ENCODE data around the gene APBA2. TPM values are rescaled to one million over a fixed set of nuclear protein-coding genes. Genes with fewer than 3 reads are reported as not detected.

APBA2 gene
- total RNA-seq, 1 experiment from 2014 or later = 11.2 TPM

DNA sequence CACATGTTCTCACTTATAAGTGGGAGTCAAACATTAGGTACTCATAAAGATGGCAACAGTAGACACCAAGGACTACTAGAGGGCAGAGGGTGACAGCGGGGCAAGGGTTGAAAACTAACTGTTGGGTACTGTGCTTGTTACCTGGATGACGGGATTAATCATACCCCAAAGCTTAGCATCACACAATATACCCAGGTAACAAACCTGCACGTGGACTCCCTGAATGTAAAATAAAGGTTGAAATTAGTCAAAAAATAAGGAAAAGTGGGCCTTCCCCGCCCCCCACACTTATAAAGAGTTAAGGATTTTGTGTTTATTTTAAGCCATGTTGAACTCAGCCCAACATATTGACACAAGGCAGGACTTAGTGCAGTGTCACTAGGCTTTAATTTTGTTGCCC is 96.1 kb downstream of the APBA2 start:
- Mint-ChIP-seq H3K27ac (no peak overlapping the region), H3K27me3 (ENCODE audit: low read depth) (no peaks in the 10 kb centered on the region), H3K36me3 (no peaks in the 10 kb centered on the region), H3K4me3 (no peak overlapping the region), H3K4me1 (peaks cover 13% of the 10 kb centered on the region), H3K9me3 (no peaks in the 10 kb centered on the region)
- ATAC-seq (no peak), DNase-seq (ENCODE audit: low spot score) (no peak)
- ChIA-PET POLR2A (no interaction called here), CTCF (no interaction called here)
- TF ChIP-seq, protein P1, sequence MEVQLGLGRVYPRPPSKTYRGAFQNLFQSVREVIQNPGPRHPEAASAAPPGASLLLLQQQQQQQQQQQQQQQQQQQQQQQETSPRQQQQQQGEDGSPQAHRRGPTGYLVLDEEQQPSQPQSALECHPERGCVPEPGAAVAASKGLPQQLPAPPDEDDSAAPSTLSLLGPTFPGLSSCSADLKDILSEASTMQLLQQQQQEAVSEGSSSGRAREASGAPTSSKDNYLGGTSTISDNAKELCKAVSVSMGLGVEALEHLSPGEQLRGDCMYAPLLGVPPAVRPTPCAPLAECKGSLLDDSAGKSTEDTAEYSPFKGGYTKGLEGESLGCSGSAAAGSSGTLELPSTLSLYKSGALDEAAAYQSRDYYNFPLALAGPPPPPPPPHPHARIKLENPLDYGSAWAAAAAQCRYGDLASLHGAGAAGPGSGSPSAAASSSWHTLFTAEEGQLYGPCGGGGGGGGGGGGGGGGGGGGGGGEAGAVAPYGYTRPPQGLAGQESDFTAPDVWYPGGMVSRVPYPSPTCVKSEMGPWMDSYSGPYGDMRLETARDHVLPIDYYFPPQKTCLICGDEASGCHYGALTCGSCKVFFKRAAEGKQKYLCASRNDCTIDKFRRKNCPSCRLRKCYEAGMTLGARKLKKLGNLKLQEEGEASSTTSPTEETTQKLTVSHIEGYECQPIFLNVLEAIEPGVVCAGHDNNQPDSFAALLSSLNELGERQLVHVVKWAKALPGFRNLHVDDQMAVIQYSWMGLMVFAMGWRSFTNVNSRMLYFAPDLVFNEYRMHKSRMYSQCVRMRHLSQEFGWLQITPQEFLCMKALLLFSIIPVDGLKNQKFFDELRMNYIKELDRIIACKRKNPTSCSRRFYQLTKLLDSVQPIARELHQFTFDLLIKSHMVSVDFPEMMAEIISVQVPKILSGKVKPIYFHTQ (CRISPR knock-in tag; IDR thresholded peaks at IDR 0.05) = no peak
- no peak for TF ChIP-seq ZNF138 (CRISPR knock-in tag; conservative IDR thresholded peaks at IDR 0.05)

DNA sequence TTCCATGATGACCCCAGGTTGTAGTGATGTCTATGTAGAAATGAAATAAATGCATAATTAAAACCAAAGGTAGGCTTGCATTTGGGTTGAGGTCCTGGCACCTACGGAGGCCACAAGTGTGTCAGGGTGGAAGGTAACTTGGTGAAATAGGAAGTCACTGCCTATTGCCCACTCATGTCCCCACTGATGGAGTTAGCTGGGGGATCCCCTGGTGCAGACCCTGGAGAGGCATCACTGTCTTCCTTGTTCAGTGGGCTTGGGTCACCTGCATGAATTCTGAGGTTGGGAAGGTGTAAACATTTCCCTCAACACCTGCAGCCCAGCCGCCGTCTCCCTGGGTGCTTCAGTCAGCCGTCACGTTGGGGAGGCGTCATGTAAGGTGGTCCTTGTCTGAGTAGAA is 97.1 kb downstream of the APBA2 start:
- ATAC-seq (no peak), DNase-seq (ENCODE audit: low spot score) (no peak)
- ChIA-PET CTCF (interaction anchor here (0.6 to 3.2 kb wide), 17 partner anchors 8 to 152 kb away, joined by 3 to 57 read pairs (median 3); no protein-coding TSS in a partner anchor), POLR2A (no interaction called here)
- no peaks in the 10 kb centered on the region for H3K9me3 Mint-ChIP-seq
- H3K4me1 Mint-ChIP-seq = peaks cover 13% of the 10 kb centered on the region
- no peak overlapping the region for H3K4me3 Mint-ChIP-seq
- no peaks in the 10 kb centered on the region for H3K27me3 Mint-ChIP-seq (ENCODE audit: low read depth)
- no peak overlapping the region for H3K27ac Mint-ChIP-seq
- TF ChIP-seq ZNF232 (CRISPR knock-in tag; IDR thresholded peaks at IDR 0.05) = no peak
- TF ChIP-seq, protein P2, sequence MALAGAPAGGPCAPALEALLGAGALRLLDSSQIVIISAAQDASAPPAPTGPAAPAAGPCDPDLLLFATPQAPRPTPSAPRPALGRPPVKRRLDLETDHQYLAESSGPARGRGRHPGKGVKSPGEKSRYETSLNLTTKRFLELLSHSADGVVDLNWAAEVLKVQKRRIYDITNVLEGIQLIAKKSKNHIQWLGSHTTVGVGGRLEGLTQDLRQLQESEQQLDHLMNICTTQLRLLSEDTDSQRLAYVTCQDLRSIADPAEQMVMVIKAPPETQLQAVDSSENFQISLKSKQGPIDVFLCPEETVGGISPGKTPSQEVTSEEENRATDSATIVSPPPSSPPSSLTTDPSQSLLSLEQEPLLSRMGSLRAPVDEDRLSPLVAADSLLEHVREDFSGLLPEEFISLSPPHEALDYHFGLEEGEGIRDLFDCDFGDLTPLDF (CRISPR knock-in tag; IDR thresholded peaks at IDR 0.05) = no peak
- TF ChIP-seq, protein P3, sequence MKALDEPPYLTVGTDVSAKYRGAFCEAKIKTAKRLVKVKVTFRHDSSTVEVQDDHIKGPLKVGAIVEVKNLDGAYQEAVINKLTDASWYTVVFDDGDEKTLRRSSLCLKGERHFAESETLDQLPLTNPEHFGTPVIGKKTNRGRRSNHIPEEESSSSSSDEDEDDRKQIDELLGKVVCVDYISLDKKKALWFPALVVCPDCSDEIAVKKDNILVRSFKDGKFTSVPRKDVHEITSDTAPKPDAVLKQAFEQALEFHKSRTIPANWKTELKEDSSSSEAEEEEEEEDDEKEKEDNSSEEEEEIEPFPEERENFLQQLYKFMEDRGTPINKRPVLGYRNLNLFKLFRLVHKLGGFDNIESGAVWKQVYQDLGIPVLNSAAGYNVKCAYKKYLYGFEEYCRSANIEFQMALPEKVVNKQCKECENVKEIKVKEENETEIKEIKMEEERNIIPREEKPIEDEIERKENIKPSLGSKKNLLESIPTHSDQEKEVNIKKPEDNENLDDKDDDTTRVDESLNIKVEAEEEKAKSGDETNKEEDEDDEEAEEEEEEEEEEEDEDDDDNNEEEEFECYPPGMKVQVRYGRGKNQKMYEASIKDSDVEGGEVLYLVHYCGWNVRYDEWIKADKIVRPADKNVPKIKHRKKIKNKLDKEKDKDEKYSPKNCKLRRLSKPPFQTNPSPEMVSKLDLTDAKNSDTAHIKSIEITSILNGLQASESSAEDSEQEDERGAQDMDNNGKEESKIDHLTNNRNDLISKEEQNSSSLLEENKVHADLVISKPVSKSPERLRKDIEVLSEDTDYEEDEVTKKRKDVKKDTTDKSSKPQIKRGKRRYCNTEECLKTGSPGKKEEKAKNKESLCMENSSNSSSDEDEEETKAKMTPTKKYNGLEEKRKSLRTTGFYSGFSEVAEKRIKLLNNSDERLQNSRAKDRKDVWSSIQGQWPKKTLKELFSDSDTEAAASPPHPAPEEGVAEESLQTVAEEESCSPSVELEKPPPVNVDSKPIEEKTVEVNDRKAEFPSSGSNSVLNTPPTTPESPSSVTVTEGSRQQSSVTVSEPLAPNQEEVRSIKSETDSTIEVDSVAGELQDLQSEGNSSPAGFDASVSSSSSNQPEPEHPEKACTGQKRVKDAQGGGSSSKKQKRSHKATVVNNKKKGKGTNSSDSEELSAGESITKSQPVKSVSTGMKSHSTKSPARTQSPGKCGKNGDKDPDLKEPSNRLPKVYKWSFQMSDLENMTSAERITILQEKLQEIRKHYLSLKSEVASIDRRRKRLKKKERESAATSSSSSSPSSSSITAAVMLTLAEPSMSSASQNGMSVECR (CRISPR knock-in tag; IDR thresholded peaks at IDR 0.05; ENCODE audit: borderline replicate concordance) = no peak
- TF ChIP-seq ATF1 (CRISPR knock-in tag; IDR thresholded peaks at IDR 0.05) = no peak
- no peak for TF ChIP-seq OVOL2 (CRISPR knock-in tag; IDR thresholded peaks at IDR 0.05; ENCODE audit: borderline replicate concordance)
- TF ChIP-seq NR3C1 (CRISPR knock-in tag; conservative IDR thresholded peaks at IDR 0.05; ENCODE audit: low read depth) = no peak
- TF ChIP-seq TP53 (CRISPR knock-in tag; IDR thresholded peaks at IDR 0.05) = no peak
- TF ChIP-seq, protein P4, sequence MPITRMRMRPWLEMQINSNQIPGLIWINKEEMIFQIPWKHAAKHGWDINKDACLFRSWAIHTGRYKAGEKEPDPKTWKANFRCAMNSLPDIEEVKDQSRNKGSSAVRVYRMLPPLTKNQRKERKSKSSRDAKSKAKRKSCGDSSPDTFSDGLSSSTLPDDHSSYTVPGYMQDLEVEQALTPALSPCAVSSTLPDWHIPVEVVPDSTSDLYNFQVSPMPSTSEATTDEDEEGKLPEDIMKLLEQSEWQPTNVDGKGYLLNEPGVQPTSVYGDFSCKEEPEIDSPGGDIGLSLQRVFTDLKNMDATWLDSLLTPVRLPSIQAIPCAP (CRISPR knock-in tag; IDR thresholded peaks at IDR 0.05) = no peak
- no peak for TF ChIP-seq TCF7 (CRISPR knock-in tag; IDR thresholded peaks at IDR 0.05; ENCODE audit: low read depth)
- TF ChIP-seq MYBL2 (CRISPR knock-in tag; IDR thresholded peaks at IDR 0.05) = no peak
- TF ChIP-seq, protein P5, sequence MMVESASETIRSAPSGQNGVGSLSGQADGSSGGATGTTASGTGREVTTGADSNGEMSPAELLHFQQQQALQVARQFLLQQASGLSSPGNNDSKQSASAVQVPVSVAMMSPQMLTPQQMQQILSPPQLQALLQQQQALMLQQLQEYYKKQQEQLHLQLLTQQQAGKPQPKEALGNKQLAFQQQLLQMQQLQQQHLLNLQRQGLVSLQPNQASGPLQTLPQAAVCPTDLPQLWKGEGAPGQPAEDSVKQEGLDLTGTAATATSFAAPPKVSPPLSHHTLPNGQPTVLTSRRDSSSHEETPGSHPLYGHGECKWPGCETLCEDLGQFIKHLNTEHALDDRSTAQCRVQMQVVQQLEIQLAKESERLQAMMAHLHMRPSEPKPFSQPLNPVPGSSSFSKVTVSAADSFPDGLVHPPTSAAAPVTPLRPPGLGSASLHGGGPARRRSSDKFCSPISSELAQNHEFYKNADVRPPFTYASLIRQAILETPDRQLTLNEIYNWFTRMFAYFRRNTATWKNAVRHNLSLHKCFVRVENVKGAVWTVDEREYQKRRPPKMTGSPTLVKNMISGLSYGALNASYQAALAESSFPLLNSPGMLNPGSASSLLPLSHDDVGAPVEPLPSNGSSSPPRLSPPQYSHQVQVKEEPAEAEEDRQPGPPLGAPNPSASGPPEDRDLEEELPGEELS (CRISPR knock-in tag; IDR thresholded peaks at IDR 0.05) = no peak
- no peaks in the 10 kb centered on the region for H3K36me3 Mint-ChIP-seq
